NCI-H774 (cell line): Measurements from ENCODE around the gene FBXL17.

Experiments used
- DNase-seq: peaks from one replicate; lab custom pipeline; 2025; lab: John Stamatoyannopoulos, UW

The FBXL17 gene

DNA sequence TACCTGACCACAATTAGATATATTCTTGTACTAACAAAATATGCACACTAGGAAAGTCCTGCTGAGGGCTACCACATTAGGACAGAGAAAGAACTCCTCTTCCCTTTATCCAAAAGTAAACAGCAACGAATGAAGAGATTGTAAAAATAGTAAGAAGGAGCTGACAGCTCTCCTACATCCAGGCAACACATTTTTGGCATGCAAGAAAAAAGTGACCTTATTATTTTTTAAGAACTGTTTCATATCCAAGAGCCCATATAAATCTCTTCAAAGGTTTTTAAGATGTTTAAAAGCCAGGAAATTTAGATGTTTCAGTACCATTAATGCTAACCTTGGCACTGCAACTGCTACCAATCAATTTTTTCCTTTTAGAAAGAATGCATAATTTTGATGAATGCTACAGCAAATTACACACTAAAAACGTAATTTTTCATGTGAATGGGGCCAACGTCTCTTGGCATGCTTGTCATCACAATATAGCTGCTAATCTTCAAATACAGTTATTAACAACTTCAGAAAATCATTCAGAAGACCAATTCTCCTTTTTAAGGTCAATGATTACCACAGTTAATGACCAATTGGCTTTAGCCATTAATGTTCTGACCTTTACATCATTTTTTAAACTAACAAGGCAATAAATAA is 132.0 kb downstream of the FBXL17 start:
- DNase-seq, result no peak

GRCh38 chr5:108249095-108249784 is 132.7 kb downstream of the FBXL17 start:
- DNase-seq, result no peak

GRCh38 chr5:108238936-108239887 is 142.7 kb downstream of the FBXL17 start:
- no peak for DNase-seq

GRCh38 chr5:108238461-108238860 is 143.4 kb downstream of the FBXL17 start:
- no peak for DNase-seq

GRCh38 chr5:108233617-108234155 is 148.2 kb downstream of the FBXL17 start:
- no peak for DNase-seq

GRCh38 chr5:108232805-108233204 is 149.1 kb downstream of the FBXL17 start:
- no peak for DNase-seq

DNA sequence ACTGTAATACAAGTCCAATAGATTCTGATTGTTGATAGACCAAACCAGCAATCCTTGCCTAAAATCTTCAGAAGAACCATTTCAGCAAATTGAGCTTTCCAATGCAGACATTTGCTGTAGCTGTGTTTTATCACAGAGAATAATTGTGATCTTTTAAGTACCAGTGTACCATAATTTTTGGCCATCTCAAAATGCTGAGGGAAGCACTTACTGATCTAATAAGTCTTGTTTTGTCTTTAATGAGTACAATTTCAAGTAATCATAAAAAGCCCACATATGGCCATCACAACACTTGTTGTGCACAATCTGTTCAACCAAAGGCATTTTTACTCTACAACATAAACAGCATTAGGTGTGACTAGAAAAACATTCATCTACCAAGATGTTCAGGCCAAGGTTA is 159.9 kb downstream of the FBXL17 start:
- no peak for DNase-seq

GRCh38 chr5:108220834-108221233 is 161.1 kb downstream of the FBXL17 start:
- DNase-seq, result no peak

GRCh38 chr5:108216890-108217289 is 165.0 kb downstream of the FBXL17 start:
- no peak for DNase-seq

GRCh38 chr5:108214857-108215256 is 167.0 kb downstream of the FBXL17 start:
- no peak for DNase-seq

DNA sequence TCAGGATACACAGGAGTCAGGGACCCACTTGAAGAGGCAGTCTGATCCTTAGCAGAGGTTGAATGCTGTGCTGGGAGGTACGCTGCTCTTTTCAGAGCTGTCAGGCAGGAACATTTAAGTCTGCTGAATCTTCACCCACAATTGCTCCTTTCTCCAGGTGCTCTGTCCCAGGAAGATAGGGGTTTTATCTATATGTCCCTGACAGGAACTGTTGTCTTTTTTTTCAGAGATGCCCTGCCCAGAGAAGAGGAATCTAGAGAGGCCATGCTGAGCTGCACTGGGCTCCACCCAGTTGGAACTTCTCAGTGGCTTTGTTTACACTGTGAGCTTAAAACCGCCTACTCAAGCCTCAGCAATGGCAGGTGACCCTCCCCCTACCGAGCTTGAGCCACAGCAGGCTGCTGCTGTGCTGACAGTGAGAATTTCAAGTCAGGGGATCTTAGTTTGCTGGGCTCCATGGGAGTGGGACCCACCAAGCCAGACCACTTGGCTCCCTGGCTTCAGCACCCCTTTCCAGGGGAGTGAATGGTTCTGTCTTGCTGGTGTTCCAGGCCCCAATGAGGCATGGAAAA is 169.0 kb downstream of the FBXL17 start:
- no peak for DNase-seq

- no peak for DNase-seq
Observed at GRCh38 chr5:108206707-108207106, 175.2 kb downstream of the FBXL17 start.

- DNase-seq, result no peak
Observed at GRCh38 chr5:108201721-108202120, 180.2 kb downstream of the FBXL17 start.

DNA sequence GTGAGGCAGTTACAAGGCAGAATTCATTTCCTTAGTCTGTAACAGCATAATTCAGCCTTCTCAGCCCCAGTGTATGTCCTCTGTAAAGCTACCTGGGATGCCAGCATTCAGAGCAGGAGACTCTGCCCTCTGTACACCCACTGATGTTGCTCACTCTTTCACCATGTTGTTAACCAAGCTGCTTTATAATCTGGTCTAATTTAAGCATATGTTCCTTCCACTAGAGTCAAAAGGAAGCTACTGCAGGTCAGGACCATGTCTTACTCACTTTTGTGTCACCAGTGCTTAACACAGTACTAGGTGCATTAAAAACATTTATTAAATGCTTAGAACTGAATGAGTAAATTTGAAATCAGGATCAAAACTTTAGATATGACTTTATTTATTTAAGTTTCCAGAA is 185.6 kb downstream of the FBXL17 start:
- DNase-seq, result no peak

GRCh38 chr5:108193021-108193795 is 188.7 kb downstream of the FBXL17 start:
- no peak for DNase-seq

- DNase-seq, result no peak
Observed at GRCh38 chr5:108184940-108185339, 197.0 kb downstream of the FBXL17 start.

DNA sequence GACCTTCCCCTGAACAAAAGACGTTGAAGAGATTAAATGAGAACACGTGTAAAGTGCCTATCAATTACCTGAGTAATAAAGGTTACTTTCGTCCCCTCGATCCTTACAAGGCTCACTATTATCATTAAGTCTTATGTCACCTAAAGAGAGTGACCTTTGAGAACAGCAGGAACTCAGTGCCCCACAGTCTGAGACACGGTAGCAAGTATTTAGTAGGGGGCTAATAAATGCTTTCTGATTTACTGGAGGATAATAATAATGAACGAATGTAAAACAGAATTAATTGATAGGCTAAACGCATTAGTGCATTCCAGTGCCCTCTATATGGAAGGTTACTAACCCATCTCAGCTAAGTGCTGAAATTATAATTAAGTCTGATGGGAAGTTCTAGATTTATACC is 199.9 kb downstream of the FBXL17 start:
- no peak for DNase-seq

GRCh38 chr5:108174286-108174685 is 207.6 kb downstream of the FBXL17 start:
- no peak for DNase-seq

DNA sequence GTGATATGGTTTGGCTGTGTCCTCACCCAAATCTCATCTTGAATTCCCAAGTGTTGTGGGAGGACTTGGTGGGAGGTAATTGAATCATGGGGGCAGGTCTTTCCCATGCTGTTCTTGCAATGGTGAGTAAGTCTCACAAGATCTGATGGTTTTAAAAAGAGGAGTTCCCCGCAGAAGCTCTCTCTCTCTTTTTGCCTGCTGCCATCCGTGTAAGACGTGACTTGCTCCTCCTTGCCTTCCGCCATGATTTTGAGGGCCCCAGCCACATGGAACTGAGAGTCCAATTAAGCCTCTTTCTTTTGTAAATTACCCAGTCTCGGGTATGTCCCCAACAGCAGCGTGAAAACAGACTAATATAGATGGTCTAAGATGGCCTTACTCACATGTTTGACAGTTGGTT is 210.1 kb downstream of the FBXL17 start:
- DNase-seq, result no peak

- DNase-seq, result no peak
Observed at GRCh38 chr5:108168915-108169314, 213.0 kb downstream of the FBXL17 start.

GRCh38 chr5:108167174-108167573 is 214.7 kb downstream of the FBXL17 start:
- DNase-seq, result no peak
